GM12878 (cell line): ENCODE measurements around the gene PDZK1. TPM values are rescaled to one million over a fixed set of nuclear protein-coding genes. Genes with fewer than 3 reads are reported as not detected.

Experiments
- ATAC-seq: fragments of 200-7000 bp; cut with Tn5 transposase; 3 replicates; pipeline ENCODE4 v1.9.1; 2020; ENCODE audit warnings: mild to moderate bottlenecking, moderate library complexity
- BruUV-seq: library from RNA; stranded (reverse); fragments of 400-500 nt; replicated peaks from 2 replicates; lab custom pipeline; 2021; lab: Mats Ljungman, UMichigan
- CTCF ChIA-PET: fragments of 300-600 bp; sonication (Branson Sonifier 250); formaldehyde crosslinking; extraction: SDS; loops from one replicate; lab custom pipeline; 2021; ENCODE audit warnings: inconsistent platforms; lab: Yijun Ruan, JAX
- POLR2A ChIA-PET: fragments of 350-600 bp; formaldehyde crosslinking; extraction: SDS; loops from one replicate; lab custom pipeline; 2021; ENCODE audit warnings: inconsistent platforms; lab: Charles Lee
- RAD21 ChIA-PET: fragments of 300-600 bp; sonication (Branson Sonifier 250); formaldehyde crosslinking; loops from one replicate; lab custom pipeline; 2023; ENCODE audit warnings: antibody characterized with exemption; ENCODE audit not compliant: unreplicated experiment; lab: Charles Lee
- SMC1A ChIA-PET: fragments of 300-600 bp; sonication (Branson Sonifier 250); formaldehyde crosslinking; loops from one replicate; lab custom pipeline; 2023; ENCODE audit not compliant: unreplicated experiment, uncharacterized antibody; lab: Charles Lee
- DNase-seq: peaks from one replicate; pipeline ENCODE4 v3.0.0-alpha.2; 2011; ENCODE audit warnings: low read depth, low spot score
- FAIRE-seq: peaks from 3 replicates; lab custom pipeline; 2011; peaks lifted over from hg19 to GRCh38; lab: Jason Lieb, UNC
- H2AFZ ChIP-seq: 2 replicates; pipeline ENCODE4 v1.6.0; 2011; ENCODE audit warnings: low read depth, low read length, control low read depth; ENCODE audit not compliant: control insufficient read depth
- H3K27ac ChIP-seq: 2 replicates; pipeline ENCODE4 v1.5.1; 2011; ENCODE audit warnings: control low read depth; ENCODE audit not compliant: control insufficient read depth, insufficient read depth
- H3K27me3 ChIP-seq, 2 experiments: replicated peaks in 1 of 2; 2 replicates each; pipeline versions ENCODE4 v1.6.0 to v1.6.1; 2011; ENCODE audit warnings: low read length in 1 of 2; ENCODE audit not compliant: control insufficient read depth in 2 of 2, insufficient read depth in 2 of 2
- H3K36me3 ChIP-seq, 2 experiments: 2 replicates each; pipeline ENCODE4 v1.5.1; 2011; ENCODE audit warnings: low read length in 1 of 2; ENCODE audit not compliant: control insufficient read depth in 2 of 2, insufficient read depth in 2 of 2
- H3K4me1 ChIP-seq: 2 replicates; pipeline ENCODE4 v1.6.1; 2011; ENCODE audit warnings: mild to moderate bottlenecking, low read length, moderate library complexity, mixed read lengths; ENCODE audit not compliant: control insufficient read depth, insufficient read depth
- H3K4me2 ChIP-seq: 2 replicates; pipeline ENCODE4 v1.6.0; 2011; ENCODE audit warnings: control low read depth; ENCODE audit not compliant: control insufficient read depth, insufficient read depth
- H3K4me3 ChIP-seq: fragments of 200-600 bp; sonication (generic); 2 replicates; pipeline ENCODE4 v1.5.1; 2016
- H3K79me2 ChIP-seq: 2 replicates; pipeline ENCODE4 v1.6.0; 2011; ENCODE audit warnings: low read length; ENCODE audit not compliant: control insufficient read depth, insufficient read depth
- H3K9ac ChIP-seq: 2 replicates; pipeline ENCODE4 v1.8.0; 2011; ENCODE audit warnings: low read length, control low read depth, mixed read lengths; ENCODE audit not compliant: control insufficient read depth, insufficient read depth
- H3K9me3 ChIP-seq: replicated peaks from 3 replicates; pipeline ENCODE4 v1.5.1; 2011; ENCODE audit warnings: mild to moderate bottlenecking, low read length; ENCODE audit not compliant: control insufficient read depth, insufficient read depth
- H4K20me1 ChIP-seq: 2 replicates; pipeline ENCODE4 v1.6.0; 2011; ENCODE audit not compliant: control insufficient read depth, insufficient read depth
- CHD2 ChIP-seq: IDR thresholded peaks from 2 replicates; pipeline ENCODE4 v1.6.1; 2011; ENCODE audit warnings: low read depth, low read length, improper control_type of control experiment, borderline replicate concordance
- EGR1 ChIP-seq, 2 experiments: IDR thresholded peaks; 1 replicate in 1 of 2; 2 replicates in 1 of 2; pipeline ENCODE4 v1.6.1; 2011 to 2012; ENCODE audit warnings: low read depth in 2 of 2, low read length in 2 of 2, borderline replicate concordance in 1 of 2, mild to moderate bottlenecking in 1 of 2, moderate library complexity in 1 of 2
- ETV6 ChIP-seq, 2 experiments: fragments of 450-650 bp in 1 of 2; IDR thresholded peaks in 1 of 2; conservative IDR thresholded peaks in 1 of 2; 2 replicates each; pipeline ENCODE4 v1.6.1; 2014; ENCODE audit warnings: antibody characterized with exemption in 1 of 2, borderline replicate concordance in 1 of 2, low read depth in 1 of 2, mild to moderate bottlenecking in 1 of 2, moderate library complexity in 1 of 2
- MEF2B ChIP-seq: fragments of 450-650 bp; IDR thresholded peaks from 2 replicates; pipeline ENCODE4 v1.6.1; 2018; ENCODE audit warnings: mild to moderate bottlenecking, moderate library complexity; ENCODE audit not compliant: partially characterized antibody, poor library complexity, severe bottlenecking
- NFXL1 ChIP-seq: fragments of 450-650 bp; IDR thresholded peaks from 2 replicates; pipeline ENCODE4 v1.6.1; 2017; ENCODE audit warnings: antibody characterized with exemption, mild to moderate bottlenecking, borderline replicate concordance
- PML ChIP-seq: IDR thresholded peaks from 2 replicates; pipeline ENCODE4 v1.6.1; 2012; ENCODE audit warnings: low read length, inconsistent platforms
- RBBP5 ChIP-seq: fragments of 200-600 bp; sonication (generic); conservative IDR thresholded peaks from 2 replicates; pipeline ENCODE4 v1.6.1; 2016
- RELA ChIP-seq: fragments of 450-650 bp; IDR thresholded peaks from 2 replicates; pipeline ENCODE4 v1.8.0; 2014; ENCODE audit warnings: borderline replicate concordance; ENCODE audit not compliant: partially characterized antibody
- SREBF1 ChIP-seq: IDR thresholded peaks from 2 replicates; pipeline ENCODE4 v1.6.1; 2012; ENCODE audit warnings: mild to moderate bottlenecking, low read length
- ZBED1 ChIP-seq: IDR thresholded peaks from 2 replicates; pipeline ENCODE4 v1.6.1; 2016; ENCODE audit warnings: borderline replicate concordance
- WGBS: methylation state at CpG from one replicate; pipeline ENCODE4 v1.1.6; 2016; ENCODE audit warnings: low lambda C conversion rate; ENCODE audit not compliant: insufficient replicate concordance, insufficient coverage; ENCODE audit errors: missing lambda C conversion rate; 5-methylcytosine and 5-hydroxymethylcytosine counted together
- in situ Hi-C: fragments of 300-500 bp; cut with MboI; formaldehyde crosslinking; loops from 9 replicates; pipeline ENCODE4 v1.14.3; 2018; ENCODE audit warnings: mixed read lengths
- intact Hi-C: fragments of 100-400 bp; cut with micrococcal nuclease; formaldehyde crosslinking; loops from one replicate; pipeline ENCODE4 v1.14.2; 2022; ENCODE audit not compliant: unreplicated experiment
- polyA plus RNA-seq, 11 experiments: library from polyadenylated mRNA; depleted of rRNA in 4 of 11; unstranded in 6 of 11; stranded (reverse) in 5 of 11; fragments of >200 nt; fragmentation: Nextera tagmentation in 4 of 11; fragmentation: Illumina TruSeq in 1 of 11; extraction: Ambion mirVana in 4 of 11; extraction: Trizol in 1 of 11; gene quantifications; 1 replicate in 1 of 11; 2 replicates in 10 of 11; pipeline versions ENCODE4 v1.2.1 to v1.2.3, GENCODE V29; 2011 to 2016; ENCODE audit warnings: inconsistent platforms in 2 of 11, missing spikeins in 2 of 11, low read depth in 1 of 11
- total RNA-seq, 4 experiments: library from RNA; depleted of rRNA in 3 of 4; stranded (reverse); fragments of >200 nt in 3 of 4; fragmentation: Illumina TruSeq in 1 of 4; extraction: Trizol in 1 of 4; gene quantifications; 2 replicates each; pipeline versions ENCODE4 v1.2.1 to v1.2.3, GENCODE V29; 2013 to 2021
- TF ChIP-seq, protein P1 (sequence below): fragments of 450-650 bp; IDR thresholded peaks from 2 replicates; pipeline ENCODE4 v1.6.1; 2017; ENCODE audit warnings: low read depth, mild to moderate bottlenecking, moderate library complexity
- TF ChIP-seq, protein P2 (sequence below): IDR thresholded peaks from 2 replicates; pipeline ENCODE4 v1.6.1; 2012; ENCODE audit warnings: low read depth, low read length, improper control_type of control experiment
- TF ChIP-seq, protein P3 (sequence below): fragments of 450-650 bp; formaldehyde crosslinking; IDR thresholded peaks from 2 replicates; pipeline ENCODE4 v1.4.0; 2022; ENCODE audit warnings: mild to moderate bottlenecking, moderate library complexity
- TF ChIP-seq, protein P4 (sequence below): IDR thresholded peaks from 2 replicates; pipeline ENCODE4 v1.6.1; 2012; ENCODE audit warnings: low read depth, low read length, improper control_type of control experiment
- TF ChIP-seq, protein P5 (sequence below): IDR thresholded peaks from 2 replicates; pipeline ENCODE4 v1.6.1; 2011; ENCODE audit warnings: borderline replicate concordance, low read depth, mild to moderate bottlenecking, moderate library complexity, low read length; ENCODE audit not compliant: insufficient read depth, poor library complexity, severe bottlenecking

The PDZK1 gene
- total and polyA plus RNA-seq, 10 of the 15 experiments (the other 5 are each of a cell fraction or from before 2014, with no cell fraction given): 0.09 to 5.0 (median 0.31) TPM

DNA sequence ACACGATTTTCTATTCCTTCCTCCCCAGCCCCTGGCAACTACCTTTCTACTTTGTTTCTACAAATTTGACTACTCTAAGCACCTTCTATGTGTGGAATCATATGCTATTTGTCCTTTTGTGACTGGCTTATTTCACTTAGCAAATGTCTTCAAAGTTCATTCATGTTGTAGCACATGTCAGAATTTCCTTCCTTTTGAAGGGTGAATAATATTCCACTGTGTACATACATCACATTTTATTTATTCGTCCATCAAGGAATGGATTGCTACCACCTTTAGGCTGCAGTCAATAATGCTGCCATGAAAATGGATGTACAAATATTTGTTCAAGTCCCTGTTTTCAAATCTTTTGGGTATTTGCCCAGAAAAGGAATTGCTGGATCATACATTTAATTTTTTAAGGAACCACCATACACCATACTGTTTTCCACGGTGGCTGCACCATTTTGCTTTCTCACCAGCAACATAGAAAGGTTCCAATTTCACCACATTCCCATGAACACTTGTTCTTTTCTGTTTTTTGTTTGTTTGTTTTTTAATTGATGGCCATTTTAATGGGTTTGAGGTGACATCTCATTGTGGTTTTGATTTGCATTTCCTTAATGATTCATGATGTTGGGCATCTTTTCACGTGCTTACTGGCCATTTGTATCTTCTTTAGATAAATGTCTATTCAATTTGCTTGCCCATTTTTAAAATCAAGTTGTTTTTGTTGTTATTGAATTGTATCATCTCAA, 3.3 kb upstream of the PDZK1 start:
- BruUV-seq: no TSS peak
- FAIRE-seq (no peak), ATAC-seq (no peak), DNase-seq (no peak)
- Histone ChIP-seq H3K27me3 (no peaks in the 10 kb centered on the region), H3K4me3 (no peak overlapping the region), H3K9ac (no peak overlapping the region), H2AFZ (no peak overlapping the region), H3K27ac (no peak overlapping the region), H3K79me2 (no peaks in the 10 kb centered on the region), H3K9me3 (no peaks in the 10 kb centered on the region), H3K36me3 (no peaks in the 10 kb centered on the region), H3K4me2 (no peak overlapping the region), H4K20me1 (no peaks in the 10 kb centered on the region), H3K4me1 (peaks cover 6% of the 10 kb centered on the region)
- intact Hi-C loops (no loop called here), in situ Hi-C loops (no loop called here)
- ChIA-PET SMC1A (no interaction called here), POLR2A (interaction anchor here (0.6 kb wide), 1 partner anchor 8 kb away, joined by 3 read pairs; no protein-coding TSS in a partner anchor), CTCF (interaction anchor here (1.0 kb wide), 1 partner anchor 10 kb away, joined by 3 read pairs; no protein-coding TSS in a partner anchor), RAD21 (interaction anchor here (1.4 kb wide), 1 partner anchor 8 kb away, joined by 4 read pairs; the partner anchor contains the start of gene CD160)
- WGBS: 84% methylated on average over 4 of the region's 4 CpGs
- TF ChIP-seq RBBP5 (no peak), MEF2B (no peak), NFXL1 (no peak), RELA (no peak), PML (no peak), SREBF1 (no peak), EGR1 (IDR thresholded peaks at IDR 0.05; ENCODE audit: borderline replicate concordance in 1 of 2, low read depth in 2 of 2, low read length in 2 of 2) (no peak), ZBED1 (no peak), ETV6 (conservative IDR thresholded peaks at IDR 0.05 in 1 of 2, IDR thresholded peaks at IDR 0.05 in 1 of 2; ENCODE audit: borderline replicate concordance in 1 of 2, low read depth in 1 of 2) (no peak), CHD2 (no peak)
- TF ChIP-seq, protein P1, sequence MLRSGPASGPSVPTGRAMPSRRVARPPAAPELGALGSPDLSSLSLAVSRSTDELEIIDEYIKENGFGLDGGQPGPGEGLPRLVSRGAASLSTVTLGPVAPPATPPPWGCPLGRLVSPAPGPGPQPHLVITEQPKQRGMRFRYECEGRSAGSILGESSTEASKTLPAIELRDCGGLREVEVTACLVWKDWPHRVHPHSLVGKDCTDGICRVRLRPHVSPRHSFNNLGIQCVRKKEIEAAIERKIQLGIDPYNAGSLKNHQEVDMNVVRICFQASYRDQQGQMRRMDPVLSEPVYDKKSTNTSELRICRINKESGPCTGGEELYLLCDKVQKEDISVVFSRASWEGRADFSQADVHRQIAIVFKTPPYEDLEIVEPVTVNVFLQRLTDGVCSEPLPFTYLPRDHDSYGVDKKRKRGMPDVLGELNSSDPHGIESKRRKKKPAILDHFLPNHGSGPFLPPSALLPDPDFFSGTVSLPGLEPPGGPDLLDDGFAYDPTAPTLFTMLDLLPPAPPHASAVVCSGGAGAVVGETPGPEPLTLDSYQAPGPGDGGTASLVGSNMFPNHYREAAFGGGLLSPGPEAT: no peak
- TF ChIP-seq, protein P2, sequence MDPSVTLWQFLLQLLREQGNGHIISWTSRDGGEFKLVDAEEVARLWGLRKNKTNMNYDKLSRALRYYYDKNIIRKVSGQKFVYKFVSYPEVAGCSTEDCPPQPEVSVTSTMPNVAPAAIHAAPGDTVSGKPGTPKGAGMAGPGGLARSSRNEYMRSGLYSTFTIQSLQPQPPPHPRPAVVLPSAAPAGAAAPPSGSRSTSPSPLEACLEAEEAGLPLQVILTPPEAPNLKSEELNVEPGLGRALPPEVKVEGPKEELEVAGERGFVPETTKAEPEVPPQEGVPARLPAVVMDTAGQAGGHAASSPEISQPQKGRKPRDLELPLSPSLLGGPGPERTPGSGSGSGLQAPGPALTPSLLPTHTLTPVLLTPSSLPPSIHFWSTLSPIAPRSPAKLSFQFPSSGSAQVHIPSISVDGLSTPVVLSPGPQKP: no peak
- TF ChIP-seq, protein P3, sequence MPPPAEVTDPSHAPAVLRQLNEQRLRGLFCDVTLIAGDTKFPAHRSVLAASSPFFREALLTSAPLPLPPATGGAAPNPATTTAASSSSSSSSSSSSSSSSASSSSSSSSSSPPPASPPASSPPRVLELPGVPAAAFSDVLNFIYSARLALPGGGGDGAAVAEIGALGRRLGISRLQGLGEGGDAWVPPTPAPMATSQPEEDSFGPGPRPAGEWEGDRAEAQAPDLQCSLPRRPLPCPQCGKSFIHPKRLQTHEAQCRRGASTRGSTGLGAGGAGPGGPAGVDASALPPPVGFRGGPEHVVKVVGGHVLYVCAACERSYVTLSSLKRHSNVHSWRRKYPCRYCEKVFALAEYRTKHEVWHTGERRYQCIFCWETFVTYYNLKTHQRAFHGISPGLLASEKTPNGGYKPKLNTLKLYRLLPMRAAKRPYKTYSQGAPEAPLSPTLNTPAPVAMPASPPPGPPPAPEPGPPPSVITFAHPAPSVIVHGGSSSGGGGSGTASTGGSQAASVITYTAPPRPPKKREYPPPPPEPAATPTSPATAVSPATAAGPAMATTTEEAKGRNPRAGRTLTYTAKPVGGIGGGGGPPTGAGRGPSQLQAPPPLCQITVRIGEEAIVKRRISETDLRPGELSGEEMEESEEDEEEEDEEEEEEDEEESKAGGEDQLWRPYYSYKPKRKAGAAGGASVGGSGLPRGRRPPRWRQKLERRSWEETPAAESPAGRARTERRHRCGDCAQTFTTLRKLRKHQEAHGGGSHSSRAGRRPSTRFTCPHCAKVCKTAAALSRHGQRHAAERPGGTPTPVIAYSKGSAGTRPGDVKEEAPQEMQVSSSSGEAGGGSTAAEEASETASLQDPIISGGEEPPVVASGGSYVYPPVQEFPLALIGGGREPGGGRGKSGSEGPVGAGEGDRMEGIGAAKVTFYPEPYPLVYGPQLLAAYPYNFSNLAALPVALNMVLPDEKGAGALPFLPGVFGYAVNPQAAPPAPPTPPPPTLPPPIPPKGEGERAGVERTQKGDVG (CRISPR knock-in tag): no peak
- TF ChIP-seq, protein P4, sequence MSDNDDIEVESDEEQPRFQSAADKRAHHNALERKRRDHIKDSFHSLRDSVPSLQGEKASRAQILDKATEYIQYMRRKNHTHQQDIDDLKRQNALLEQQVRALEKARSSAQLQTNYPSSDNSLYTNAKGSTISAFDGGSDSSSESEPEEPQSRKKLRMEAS: no peak
- TF ChIP-seq, protein P5, sequence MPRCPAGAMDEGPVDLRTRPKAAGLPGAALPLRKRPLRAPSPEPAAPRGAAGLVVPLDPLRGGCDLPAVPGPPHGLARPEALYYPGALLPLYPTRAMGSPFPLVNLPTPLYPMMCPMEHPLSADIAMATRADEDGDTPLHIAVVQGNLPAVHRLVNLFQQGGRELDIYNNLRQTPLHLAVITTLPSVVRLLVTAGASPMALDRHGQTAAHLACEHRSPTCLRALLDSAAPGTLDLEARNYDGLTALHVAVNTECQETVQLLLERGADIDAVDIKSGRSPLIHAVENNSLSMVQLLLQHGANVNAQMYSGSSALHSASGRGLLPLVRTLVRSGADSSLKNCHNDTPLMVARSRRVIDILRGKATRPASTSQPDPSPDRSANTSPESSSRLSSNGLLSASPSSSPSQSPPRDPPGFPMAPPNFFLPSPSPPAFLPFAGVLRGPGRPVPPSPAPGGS: no peak
